Omental fat pad (tissue), 4 donors: Measurements from ENCODE around the gene SLC7A9. TPM values are rescaled to one million over a fixed set of nuclear protein-coding genes. Genes with fewer than 3 reads are reported as not detected.

Experiments used
- ATAC-seq: fragments of 150-250 bp; one replicate; pipeline ENCODE4 v1.9.1; 2016; ENCODE audit warnings: mild to moderate bottlenecking, moderate library complexity; ENCODE audit not compliant: low FRiP score
- DNase-seq: peaks from one replicate; pipeline ENCODE4 v3.0.0-alpha.2; 2019; ENCODE audit warnings: low spot score
- total RNA-seq, 4 donors: library from RNA; depleted of rRNA; stranded (reverse); fragments of >200 nt; gene quantifications; one replicate each; pipeline ENCODE4 v1.1.0, GENCODE V29; 2016
- TF ChIP-seq, protein P1 (sequence below), 3 donors: fragments of 450-650 bp; IDR thresholded peaks; one replicate each; pipeline ENCODE4 v1.5.1; 2016 to 2017; ENCODE audit warnings: antibody characterized with exemption in 3 of 3, mild to moderate bottlenecking in 3 of 3, moderate library complexity in 2 of 3

SLC7A9 gene
- total RNA-seq, 4 donors from 2014 or later, result 0.36 to 1.4 TPM; not detected in 2

DNA sequence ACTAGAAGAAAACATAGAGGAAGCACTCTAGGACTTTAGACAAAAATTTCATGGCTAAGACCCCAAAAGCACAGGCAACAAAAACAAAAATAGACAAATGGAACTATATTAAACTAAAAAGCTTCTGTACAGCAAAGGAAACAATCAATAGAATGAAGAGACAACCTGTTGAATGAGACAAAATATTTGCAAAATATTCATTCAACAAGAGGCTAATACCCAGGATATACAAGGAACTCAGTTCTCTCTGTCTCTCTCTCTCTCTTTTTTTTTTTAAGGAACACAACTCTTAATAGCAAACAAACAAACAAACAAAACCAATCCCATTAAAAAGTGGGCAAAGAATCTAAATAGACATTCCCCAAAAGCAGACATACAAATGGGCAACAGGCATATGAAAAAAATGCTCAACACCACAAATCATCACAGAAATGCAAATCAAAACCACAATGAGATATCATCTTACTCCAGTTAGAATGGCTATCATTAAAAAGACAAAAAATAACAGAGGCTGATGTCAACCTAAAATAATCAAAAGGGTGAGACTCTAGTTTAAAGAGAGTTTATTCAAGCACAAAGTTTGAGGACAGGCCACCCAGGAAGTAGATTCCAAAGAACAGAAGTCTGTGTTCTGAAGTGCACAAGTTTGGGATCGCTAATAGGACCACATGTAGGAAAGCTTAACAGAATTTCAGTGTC is 27.1 kb upstream of the SLC7A9 start:
- ATAC-seq (no peak), DNase-seq (no peak)
- TF ChIP-seq, protein P1, sequence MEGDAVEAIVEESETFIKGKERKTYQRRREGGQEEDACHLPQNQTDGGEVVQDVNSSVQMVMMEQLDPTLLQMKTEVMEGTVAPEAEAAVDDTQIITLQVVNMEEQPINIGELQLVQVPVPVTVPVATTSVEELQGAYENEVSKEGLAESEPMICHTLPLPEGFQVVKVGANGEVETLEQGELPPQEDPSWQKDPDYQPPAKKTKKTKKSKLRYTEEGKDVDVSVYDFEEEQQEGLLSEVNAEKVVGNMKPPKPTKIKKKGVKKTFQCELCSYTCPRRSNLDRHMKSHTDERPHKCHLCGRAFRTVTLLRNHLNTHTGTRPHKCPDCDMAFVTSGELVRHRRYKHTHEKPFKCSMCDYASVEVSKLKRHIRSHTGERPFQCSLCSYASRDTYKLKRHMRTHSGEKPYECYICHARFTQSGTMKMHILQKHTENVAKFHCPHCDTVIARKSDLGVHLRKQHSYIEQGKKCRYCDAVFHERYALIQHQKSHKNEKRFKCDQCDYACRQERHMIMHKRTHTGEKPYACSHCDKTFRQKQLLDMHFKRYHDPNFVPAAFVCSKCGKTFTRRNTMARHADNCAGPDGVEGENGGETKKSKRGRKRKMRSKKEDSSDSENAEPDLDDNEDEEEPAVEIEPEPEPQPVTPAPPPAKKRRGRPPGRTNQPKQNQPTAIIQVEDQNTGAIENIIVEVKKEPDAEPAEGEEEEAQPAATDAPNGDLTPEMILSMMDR (IDR thresholded peaks at IDR 0.05), result no peak

DNA sequence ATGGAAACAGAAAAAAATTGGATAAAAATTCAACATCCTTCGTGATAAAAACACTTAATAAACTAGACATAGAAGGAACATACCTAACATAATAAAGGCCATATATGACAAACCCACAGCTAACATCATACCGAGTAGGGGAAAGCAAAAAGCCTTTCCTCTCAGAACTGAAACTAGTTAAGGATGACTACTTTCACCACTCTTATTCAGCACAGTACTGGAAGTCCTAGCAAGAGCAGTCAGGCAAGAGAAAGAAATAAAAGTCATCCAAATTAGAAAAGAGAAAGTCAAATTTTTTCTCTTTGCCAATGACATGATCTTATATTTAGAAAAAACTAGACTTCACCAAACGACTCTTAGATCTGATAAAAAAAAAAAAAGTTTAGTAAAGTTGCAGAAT is 25.8 kb upstream of the SLC7A9 start:
- no peak for DNase-seq
- TF ChIP-seq, protein P1 (IDR thresholded peaks at IDR 0.05), result no peak
- ATAC-seq, result no peak

DNA sequence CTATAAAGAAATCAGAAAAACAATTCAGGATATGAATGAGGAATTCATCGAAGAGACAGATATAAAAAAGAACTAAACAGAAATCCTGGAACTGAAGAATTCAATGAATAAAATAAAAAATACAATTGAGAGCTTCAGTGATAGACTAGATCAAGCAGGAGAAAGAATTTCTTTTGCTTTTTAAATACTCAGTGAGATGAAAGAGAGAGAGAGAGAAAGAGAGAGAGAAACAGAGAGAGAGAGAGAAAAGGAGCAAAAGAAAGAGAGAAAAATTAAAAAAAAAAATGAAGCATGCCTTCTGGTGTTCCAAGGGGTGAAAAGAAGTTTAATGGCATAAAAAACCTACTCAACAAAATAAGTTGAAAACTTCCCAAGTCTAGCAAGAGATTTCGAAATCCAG is 22.0 kb upstream of the SLC7A9 start:
- TF ChIP-seq, protein P1 (IDR thresholded peaks at IDR 0.05), result no peak
- ATAC-seq (no peak), DNase-seq (no peak)

DNA sequence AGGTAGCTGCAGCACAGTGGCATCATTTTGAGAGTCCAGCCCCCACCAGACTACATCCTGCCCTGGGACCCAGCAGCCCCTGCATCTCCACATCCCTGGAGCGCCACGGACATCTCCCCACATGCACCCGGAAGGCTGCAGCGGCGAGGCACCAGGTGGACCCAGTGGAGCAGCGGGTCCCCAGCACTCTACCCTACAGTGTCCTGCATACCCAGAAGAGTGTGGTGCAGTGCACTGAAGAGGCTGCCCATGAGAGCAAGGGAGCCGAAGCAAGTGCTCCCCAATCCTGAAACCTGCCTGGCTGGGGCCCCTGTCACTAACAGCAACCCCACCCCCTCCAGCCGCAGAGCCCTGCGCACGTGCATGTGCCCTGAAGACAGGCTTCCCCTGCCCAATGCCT is 21.3 kb upstream of the SLC7A9 start:
- ATAC-seq, result no peak
- TF ChIP-seq, protein P1 (IDR thresholded peaks at IDR 0.05), result no peak
- no peak for DNase-seq

DNA sequence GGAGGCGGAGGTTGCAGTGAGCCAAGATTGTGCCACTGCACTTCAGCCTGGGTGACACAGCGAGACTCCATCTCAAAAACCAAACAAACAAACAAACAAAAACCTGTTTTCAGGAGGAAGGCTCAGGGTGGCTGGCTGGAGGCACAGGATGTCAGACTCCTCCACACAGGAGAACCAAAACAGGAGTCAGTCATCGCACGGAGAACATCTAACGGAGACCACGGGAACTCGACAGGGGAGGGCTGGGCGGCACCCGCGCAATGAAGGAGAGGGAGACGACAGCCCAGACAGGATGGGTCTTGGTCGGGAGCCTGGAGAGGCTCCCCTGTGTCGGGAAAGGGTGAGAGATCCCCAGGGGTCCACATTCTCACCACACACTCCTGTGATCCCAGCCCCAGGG is 20.8 kb upstream of the SLC7A9 start:
- DNase-seq (no peak), ATAC-seq (no peak)
- TF ChIP-seq, protein P1 (IDR thresholded peaks at IDR 0.05), result no peak

DNA sequence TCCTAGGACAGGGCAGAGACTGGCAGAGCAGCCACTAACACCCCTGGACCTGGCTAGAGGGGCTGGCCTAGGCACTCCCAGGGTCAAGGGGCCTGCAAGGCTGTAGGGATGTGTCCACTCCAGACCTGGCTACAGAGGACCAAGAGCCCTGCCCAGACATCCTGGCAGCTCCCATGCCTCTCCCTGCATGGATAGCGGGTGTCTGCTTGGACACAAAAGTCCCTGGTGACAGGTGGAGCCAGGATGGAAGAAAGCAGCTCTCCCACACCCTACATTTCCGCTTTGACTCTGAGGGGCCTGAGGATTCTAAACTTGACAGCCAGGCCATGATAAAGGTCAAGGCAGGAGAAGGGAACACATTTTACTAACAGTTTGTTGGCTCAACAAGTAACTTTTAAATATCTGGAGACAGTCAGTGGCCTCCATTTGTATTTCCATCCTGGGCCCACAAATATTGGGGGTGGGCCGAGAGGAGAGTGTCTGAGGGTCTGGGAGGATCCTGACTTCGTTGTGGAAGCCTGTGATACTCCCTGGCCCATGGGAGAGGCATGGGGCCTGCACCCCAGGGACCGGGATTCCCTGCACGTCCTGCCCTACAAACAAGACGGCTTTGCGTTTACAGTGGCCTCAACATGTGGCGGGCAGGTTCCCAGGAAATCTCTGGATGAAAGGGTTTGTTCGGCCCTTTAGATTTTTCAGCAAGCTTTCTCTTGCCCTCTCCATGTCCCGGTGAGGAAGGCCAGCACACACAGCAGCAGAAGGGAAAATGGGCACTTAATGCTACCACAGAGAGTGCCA is 19.8 kb upstream of the SLC7A9 start:
- DNase-seq, result no peak
- ATAC-seq, result no peak
- TF ChIP-seq, protein P1 (IDR thresholded peaks at IDR 0.05), result no peak
